HG02870 (cell line): ENCODE results near the gene MAGEB3.
"Not testable (repeated sequence)": the region's sequence is repeated elsewhere in the genome, so short reads cannot be mapped to it uniquely, and the experiment has no call there.

ENCODE experiments used
- ATAC-seq: cut with Tn5 transposase; IDR thresholded peaks from one replicate; pipeline ENCODE4 v1.9.1; 2021; ENCODE audit warnings: mild to moderate bottlenecking, moderate library complexity; ENCODE audit not compliant: unreplicated experiment

MAGEB3 gene, protein sequence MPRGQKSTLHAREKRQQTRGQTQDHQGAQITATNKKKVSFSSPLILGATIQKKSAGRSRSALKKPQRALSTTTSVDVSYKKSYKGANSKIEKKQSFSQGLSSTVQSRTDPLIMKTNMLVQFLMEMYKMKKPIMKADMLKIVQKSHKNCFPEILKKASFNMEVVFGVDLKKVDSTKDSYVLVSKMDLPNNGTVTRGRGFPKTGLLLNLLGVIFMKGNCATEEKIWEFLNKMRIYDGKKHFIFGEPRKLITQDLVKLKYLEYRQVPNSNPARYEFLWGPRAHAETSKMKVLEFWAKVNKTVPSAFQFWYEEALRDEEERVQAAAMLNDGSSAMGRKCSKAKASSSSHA

GRCh38 chrX:30230395-30230794 lies at the start of gene MAGEB3:
TSS of gene MAGEB3 (plus strand) at chrX:30230657. CDS start at chrX:30235925, 5,268 bp downstream.
- ATAC-seq: no peak

DNA sequence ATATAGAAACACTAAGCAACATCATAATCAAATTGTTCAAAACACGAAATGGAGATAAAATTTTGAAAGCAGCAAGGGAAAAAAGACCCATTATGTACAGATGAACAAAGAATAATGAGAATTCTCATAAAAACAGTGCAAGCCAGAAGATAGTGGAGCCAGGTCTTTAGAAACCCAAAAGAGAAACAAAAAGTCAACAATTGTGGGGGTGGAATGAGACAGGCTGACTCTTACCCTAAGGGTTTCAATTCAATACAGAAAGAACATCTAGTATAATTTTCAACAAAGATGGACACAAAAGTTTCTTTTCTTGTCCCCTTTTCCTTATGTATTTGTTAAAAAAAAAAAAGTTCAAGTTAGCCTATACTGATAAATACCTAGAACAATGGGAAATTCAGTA lies 49.1 kb upstream of the MAGEB3 start:
- ATAC-seq: peak; percentile 69

GRCh38 chrX:30183554-30183953 lies 46.9 kb upstream of the MAGEB3 start:
- ATAC-seq: no peak

DNA sequence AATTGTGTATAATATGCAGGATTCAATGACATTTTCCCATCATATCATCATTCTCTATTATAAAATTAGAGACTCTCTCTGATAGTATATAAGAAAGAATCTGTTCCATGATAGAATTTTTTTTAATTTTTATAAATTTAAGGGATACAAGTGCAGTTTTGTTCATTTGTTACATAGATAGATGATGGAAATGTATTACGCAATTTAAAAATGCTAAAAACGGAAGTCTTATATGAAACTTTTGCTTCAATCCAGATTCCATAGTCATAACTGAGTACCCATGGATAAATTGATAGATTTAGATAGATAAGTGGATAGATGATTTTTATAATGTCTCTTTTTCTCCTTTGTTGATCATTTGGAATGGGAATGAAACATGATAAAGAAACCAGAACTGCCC lies 40.0 kb upstream of the MAGEB3 start:
- ATAC-seq: no peak

DNA sequence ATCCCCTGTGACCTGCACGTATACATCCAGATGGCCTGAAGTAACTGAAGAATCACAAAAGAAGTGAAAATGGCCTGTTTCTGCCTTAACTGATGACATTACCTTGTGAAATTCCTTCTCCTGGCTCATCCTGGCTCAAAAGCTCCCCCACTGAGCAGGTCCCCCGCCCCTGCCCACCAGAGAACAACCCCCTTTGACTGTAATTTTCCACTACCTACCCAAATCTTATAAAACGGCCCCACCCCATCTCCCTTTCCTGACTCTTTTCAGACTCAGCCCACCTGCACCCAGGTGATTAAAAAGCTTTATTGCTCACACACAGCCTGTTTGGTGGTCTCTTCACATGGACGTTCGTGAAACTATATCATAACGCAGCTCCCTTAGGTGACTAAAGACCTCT lies 36.5 kb upstream of the MAGEB3 start:
- not testable (repeated sequence) for ATAC-seq

DNA sequence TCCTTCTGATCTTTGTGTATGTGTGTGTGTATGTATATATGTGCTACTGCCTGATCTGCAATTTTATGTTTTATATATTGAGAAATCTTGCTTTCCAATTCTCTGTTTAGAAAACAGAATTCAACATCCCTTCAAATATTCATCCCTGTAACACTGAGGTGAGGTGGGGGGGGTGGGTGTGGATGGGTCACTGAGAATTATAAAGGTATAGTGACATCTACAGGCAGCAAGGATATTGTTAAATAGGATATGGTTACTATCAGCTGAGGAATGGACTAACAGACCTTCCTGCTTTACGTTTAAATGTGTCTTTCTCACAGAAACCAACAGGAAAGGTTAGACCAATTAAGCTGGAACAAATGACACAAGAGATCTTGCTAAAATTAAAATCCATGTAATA lies 34.1 kb upstream of the MAGEB3 start:
- ATAC-seq: peak; percentile 86

DNA sequence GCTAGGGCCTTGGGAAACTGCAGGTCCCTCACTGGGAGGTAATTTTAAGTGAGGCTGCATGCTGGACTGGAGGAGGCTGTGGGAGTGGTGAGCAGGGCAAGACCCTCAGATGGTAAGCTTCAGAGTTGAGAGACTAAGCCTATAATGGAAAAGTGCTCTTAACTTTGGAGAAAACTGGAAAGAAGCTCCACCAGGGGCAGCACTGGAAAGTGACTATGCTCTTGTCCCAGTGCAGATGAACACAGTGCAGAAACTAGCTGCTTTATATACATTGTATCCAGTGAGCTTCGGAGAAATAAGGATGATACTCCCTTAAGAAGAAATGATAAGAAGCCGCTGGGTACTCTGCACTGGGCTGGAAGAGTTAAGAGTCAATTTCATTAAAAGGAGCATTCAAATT lies 18.3 kb upstream of the MAGEB3 start:
- no peak for ATAC-seq

DNA sequence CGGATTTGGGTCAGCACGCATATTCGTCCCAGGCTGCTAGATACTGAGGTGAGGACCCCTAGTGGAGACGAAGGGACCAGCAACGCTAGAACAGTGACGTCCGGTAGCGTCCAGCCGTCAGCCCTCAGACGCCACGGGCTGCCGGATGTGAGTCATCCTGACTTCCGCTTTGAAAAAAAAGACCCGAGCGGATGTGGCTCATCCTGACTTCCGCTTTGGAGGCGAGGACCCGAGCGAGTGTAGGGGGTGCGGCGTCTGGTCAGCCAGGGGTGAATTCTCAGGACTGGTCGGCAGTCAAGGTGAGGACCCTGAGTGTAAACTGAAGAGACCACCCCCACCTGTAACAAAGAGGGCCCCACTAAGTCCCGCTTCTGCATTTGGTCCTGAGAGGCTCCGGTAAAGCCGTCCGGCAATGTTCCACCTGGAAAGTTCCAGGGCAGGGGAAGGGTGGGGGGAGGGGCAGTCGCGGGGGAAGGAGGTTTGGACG lies 15.1 kb upstream of the MAGEB3 start, which contains the start of gene MAGEB2:
Gene MAGEB2, plus strand, starts transcription at position 207 of the 487 bp plus-strand sequence. CDS start 3,018 bp downstream, outside the sequence.
- ATAC-seq: no peak

DNA sequence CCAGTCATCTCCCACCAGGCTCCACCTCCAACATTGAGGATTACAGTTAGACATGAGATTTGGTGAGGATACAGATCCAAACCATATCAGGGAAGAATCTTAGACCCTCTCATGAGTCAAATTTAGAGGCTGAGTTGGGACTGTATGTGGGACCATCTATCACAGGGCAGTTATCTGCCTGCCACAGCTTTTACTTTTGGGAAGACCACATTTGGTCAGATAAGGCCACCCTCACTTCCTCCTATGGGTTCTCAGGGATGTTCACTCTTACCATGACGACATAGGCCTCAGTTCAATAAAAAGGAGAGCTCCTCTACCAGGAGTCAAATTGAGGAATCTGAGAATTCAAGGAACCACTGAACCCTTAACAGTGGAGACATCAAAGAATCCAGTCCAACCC lies 13.0 kb upstream of the MAGEB3 start:
- no peak for ATAC-seq

DNA sequence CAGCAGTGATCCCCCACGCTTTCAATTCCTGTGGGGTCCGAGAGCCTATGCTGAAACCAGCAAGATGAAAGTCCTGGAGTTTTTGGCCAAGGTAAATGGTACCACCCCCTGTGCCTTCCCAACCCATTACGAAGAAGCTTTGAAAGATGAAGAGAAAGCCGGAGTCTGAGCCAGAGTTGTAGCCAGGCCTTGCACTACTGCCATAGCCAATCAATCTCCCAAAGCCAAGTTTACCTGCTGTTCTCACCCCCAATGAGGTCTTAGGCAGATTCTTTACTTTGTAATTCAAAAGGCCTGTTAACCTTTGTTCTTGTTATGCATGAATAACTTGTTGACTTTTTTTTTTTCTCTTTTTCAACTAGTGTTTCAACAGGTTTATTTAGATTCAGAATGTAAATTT lies 11.1 kb upstream of the MAGEB3 start:
- no peak for ATAC-seq

GRCh38 chrX:30220661-30221060 lies 9.8 kb upstream of the MAGEB3 start:
- no peak for ATAC-seq

DNA sequence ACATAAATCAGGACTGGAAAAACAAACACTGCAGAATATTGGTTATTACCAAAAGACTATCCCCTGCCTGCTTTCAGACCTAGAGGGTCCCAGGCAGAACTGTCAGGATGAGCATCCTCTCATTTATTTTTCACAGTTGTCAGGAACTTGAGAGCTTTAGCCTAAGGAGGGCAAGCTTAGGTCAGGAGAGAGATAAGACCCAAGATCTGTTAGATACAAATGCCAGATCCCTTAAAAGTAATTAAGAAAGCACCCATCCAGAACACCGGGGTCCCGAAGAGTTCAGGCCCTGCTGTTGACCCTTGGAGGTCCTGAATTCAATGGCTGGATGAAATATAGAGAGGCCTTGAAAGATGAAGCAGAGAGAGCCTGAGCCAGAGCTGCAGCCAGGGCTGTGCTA lies 5.9 kb upstream of the MAGEB3 start:
- ATAC-seq: no peak

- ATAC-seq: no peak
These were observed 1.9 kb upstream of the MAGEB3 start for GRCh38 chrX:30228526-30228925.

DNA sequence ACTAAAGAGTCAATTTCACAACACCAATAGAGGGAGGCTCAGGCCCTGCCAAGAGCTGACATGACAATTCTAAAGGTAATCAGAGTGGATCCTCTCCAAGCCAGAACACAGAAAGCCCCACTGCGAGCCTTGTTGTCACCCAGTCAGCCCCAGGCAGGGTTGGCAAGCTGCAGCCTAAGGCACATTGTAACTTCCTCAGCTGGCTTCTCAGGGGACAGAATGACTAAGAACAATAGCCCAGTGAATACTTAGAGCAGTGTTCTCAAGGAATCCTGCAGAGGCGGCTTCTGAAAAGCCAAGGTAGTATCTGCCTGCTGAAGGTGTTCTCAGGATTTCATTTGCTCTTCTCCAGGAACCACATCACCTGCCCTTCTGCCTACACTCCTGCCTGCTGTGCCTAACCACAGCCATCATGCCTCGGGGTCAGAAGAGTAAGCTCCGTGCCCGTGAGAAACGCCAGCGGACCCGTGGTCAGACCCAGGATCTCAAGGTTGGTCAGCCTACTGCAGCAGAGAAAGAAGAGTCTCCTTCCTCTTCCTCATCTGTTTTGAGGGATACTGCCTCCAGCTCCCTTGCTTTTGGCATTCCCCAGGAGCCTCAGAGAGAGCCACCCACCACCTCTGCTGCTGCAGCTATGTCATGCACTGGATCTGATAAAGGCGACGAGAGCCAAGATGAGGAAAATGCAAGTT lies 11.4 kb downstream of the MAGEB3 start, which contains the start of gene MAGEB4:
Gene MAGEB4, plus strand, starts transcription at position 277 of the 692 bp plus-strand sequence. Its CDS starts 136 bp downstream, at position 413.
- peak; percentile 57 for ATAC-seq

DNA sequence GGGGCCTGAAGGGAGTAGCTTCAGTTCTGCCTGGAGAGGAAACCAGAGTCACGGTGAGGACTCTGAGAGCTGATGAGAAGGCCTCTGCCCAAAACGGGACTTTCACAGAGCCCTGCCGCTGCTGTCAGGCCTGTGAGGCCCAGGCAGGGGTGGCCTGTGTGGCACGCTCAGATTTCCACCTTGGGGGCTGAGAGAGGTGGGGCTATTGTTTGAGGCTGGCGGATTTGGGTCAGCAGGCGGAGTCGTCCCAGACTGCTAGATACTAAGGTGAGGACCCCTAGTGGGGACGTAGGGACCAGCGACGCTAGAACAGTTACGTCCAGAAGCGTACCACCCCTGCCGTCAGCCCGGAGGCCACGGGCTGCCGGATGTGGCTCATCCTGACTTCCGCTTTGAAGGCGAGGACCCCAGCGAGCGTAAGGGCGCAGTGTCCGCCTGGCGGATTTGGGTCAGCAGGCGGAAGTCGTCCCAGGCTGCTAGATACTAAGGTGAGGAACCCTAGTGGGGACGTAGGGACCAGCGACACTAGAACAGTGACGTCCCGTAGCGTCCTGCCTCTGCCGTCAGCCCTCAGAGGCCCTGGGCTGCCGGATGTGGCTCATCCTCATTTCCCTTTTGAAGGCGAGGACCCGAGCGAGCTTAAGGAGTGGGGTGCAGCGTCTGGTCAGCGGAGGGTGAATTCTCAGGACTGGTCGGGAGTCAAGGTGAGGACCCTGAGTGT lies 16.5 kb downstream of the MAGEB3 start, which contains the start of gene MAGEB1:
Gene MAGEB1, plus strand, starts transcription at position 378 of the 721 bp plus-strand sequence. CDS start 3,348 bp downstream, outside the sequence.
- ATAC-seq: no peak

DNA sequence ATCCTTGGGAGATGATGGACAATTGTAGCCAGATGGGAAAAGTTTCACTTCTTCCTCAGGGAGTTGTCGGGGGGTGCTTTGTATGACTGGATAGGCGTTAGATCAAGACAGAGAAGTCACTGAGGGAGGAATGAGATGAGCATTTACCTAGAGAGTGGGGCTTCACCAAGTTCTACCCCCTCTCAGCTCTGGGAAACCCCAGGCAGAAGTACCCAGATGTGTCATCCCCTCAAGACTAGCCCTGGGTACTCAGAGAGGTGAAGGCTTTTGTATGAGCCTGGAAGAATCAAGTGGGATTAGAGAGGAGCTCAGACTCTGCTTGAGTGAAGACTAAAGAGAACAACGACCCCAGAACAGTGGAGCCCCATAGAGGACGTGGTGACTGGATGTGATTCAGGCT lies 18.4 kb downstream of the MAGEB3 start:
- peak; percentile 69 for ATAC-seq

GRCh38 chrX:30253257-30253656 lies 22.8 kb downstream of the MAGEB3 start:
- peak; percentile 75 for ATAC-seq

DNA sequence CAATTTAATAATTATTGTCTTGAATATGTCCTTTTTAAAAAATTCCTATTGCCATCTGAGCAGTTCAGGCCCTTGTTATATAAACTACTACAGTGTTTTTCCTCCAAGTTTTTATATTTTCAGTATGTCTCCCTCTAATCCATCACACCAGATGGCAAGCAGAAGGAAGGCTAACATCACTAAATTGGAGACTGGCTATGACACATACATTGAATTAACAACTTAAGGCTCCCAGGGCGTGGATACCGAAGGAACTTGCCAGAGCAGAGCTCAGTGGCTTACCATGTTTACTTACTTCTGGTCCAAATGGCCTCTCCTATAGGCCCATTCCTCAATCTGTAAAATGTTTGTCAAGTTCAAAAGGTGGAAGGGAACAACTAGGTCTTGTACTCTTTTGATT lies 29.5 kb downstream of the MAGEB3 start:
- no peak for ATAC-seq

DNA sequence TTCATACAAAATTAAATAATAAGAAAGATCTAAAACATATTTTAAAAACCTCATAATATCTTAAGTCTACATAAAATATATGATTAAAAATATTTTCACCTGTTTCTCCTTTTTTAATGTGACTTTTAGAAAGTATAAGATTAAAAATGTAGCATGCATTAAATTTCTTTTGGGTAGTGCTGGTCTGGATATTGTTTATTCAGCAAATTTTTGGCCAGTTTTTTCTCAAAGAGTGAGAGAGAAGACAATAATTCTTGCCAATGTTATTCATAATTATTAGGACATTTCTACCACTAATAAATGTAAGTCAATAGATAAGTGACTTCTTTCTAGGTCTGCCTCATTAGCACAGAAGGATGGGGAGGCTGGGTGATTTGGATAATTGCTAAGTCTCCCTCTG lies 30.6 kb downstream of the MAGEB3 start:
- ATAC-seq: no peak

DNA sequence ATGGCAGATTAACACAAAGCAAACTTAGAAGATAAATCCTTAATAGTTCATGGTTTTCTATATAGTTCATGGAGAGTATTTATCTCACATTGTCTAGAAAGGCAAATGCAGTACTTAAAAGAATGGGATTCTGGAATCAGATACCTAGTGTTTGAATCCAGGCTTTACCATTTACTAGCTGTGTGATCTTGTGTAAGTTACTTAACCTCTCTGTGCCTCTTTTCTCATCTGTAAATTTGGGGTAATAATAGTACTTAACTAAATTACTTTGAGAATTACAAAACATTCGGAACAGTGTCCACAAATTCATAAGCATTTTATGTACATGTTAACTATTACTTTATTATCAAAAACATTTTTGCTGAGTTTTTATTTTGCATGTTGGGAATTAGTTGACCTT lies 32.3 kb downstream of the MAGEB3 start:
- no peak for ATAC-seq

GRCh38 chrX:30270639-30271038 lies 40.2 kb downstream of the MAGEB3 start:
- ATAC-seq: no peak
